Heart right ventricle (tissue), 16 donors: ENCODE measurements around the gene ANO9. TPM values are rescaled to one million over a fixed set of nuclear protein-coding genes. Genes with fewer than 3 reads are reported as not detected.
A peak's percentile ranks its signal among the peaks of the same experiment; 100 is the strongest.

ENCODE experiments used
- ATAC-seq, 8 donors: fragments of 200-7000 bp; cut with Tn5 transposase; one replicate each; pipeline ENCODE4 v1.9.1; 2020; ENCODE audit warnings: mild to moderate bottlenecking in 8 of 8, moderate library complexity in 8 of 8, moderate number of reproducible peaks in 1 of 8
- DNase-seq, 2 donors: peaks; one replicate each; pipeline ENCODE4 v3.0.0-alpha.2; 2020
- H3K27ac ChIP-seq, 10 donors: fragments of 200-600 bp; sonication (generic) in 2 of 10; one replicate each; pipeline versions ENCODE4 v1.5.0 to v1.8.0; 2020 to 2022; ENCODE audit warnings: mild to moderate bottlenecking in 3 of 10
- H3K27me3 ChIP-seq, 7 donors: fragments of 200-600 bp; one replicate each; pipeline ENCODE4 v1.8.0; 2021 to 2022; ENCODE audit warnings: mild to moderate bottlenecking in 2 of 7
- H3K36me3 ChIP-seq, 9 donors: fragments of 200-600 bp; sonication (generic) in 1 of 9; one replicate each; pipeline versions ENCODE4 v1.5.0 to v1.8.0; 2020 to 2022; ENCODE audit warnings: mild to moderate bottlenecking in 2 of 9
- H3K4me1 ChIP-seq, 9 donors: fragments of 200-600 bp; sonication (generic) in 1 of 9; one replicate each; pipeline versions ENCODE4 v1.5.0 to v1.8.0; 2020 to 2022; ENCODE audit warnings: mild to moderate bottlenecking in 4 of 9
- H3K4me3 ChIP-seq, 10 donors: fragments of 200-600 bp; sonication (generic) in 2 of 10; one replicate each; pipeline versions ENCODE4 v1.5.0 to v1.8.0; 2020 to 2022; ENCODE audit warnings: mild to moderate bottlenecking in 7 of 10, moderate library complexity in 2 of 10
- H3K9me3 ChIP-seq, 11 donors: fragments of 200-600 bp in 10 of 11; sonication (generic) in 2 of 11; one replicate each; pipeline versions ENCODE4 v1.5.0 to v1.8.0; 2013 to 2022; ENCODE audit warnings: mild to moderate bottlenecking in 2 of 11, control low read depth in 1 of 11, moderate library complexity in 1 of 11
- CTCF ChIP-seq, 9 donors: fragments of 200-600 bp; sonication (generic) in 2 of 9; IDR thresholded peaks; one replicate each; pipeline versions ENCODE4 v1.5.0 to v1.8.0; 2021 to 2022; ENCODE audit warnings: antibody characterized with exemption in 9 of 9, mild to moderate bottlenecking in 5 of 9, moderate library complexity in 1 of 9
- WGBS, 2 donors: extraction: QIAGEN DNeasy Blood & Tissue Kit; methylation state at CpG; one replicate each; pipeline ENCODE4 v1.1.7; 2013; ENCODE audit warnings: inconsistent platforms in 1 of 2; 5-methylcytosine and 5-hydroxymethylcytosine counted together
- intact Hi-C, 10 donors: fragments of 100-400 bp; cut with DNase I; formaldehyde crosslinking; loops; one replicate each; pipeline versions ENCODE4 v1.11.1 to v1.14.2; 2022
- polyA plus RNA-seq, 2 donors: library from polyadenylated mRNA; stranded (reverse); fragments of 200-250 nt; gene quantifications; one replicate each; pipeline ENCODE4 v1.2.3, GENCODE V29; 2013
- total RNA-seq, 10 donors: library from RNA; stranded (reverse); fragmentation: NEBNext Ultra II Directional in 3 of 10; extraction: Animal tissue kit (Norgen Biotek cat#: 25700) in 3 of 10; gene quantifications; one replicate each; pipeline versions ENCODE4 v1.2.1 to v1.2.4, GENCODE V29; 2021 to 2023
- donor health status: Arrhythmogenic right ventricular cardiomyopathy.
- donor health status: ischemic (EF 13 %, LVEDD 7.1; RV severe dilation, severe dysfunction).
- donor health status: healthy with polysubstance abuse.
- donor health status: DM: no; HTN: yes; CAD: no.
- donor health status: DM: no; HTN: no; CAD: no.
- donor health status: ischemic (EF 25% LVEDD 6.9; RV normal size, moderate dysfunction).
- donor health status: ischemic (EF 25% LVEDD 5.7; RV mildly dilated, moderate dysfunction).
- donor health status: healthy.
- donor health status: DM: yes; HTN: yes; CAD: no.
- donor health status: Ischemic cardiomyopathy.
- donor health status: ischemic (EF 35%, LVEDD 5.7; RV mildly dilated, moderate dysfunction).
- donor health status: nonischemic (EF 11% LVEDD 7.7; RV severe dilation, severe dysfunction).
- donor health status: DM: yes; HTN: yes; CAD: no.
- donor health status: PGD.
- donor health status: ischemic (EF 29% LVEDD 5.4; RV normal size, mild dysfunction).
- donor health status: nonischemic (EF 23%, LVEDD 6.1; RV moderate dilation, normal function).

ANO9 gene
- total and polyA plus RNA-seq, 12 donors: 0.05 to 2.3 (median 0.19) TPM; not detected in 4

GRCh38 chr11:461626-462025 is 19.8 kb upstream of the ANO9 start:
- Histone ChIP-seq H3K4me3 (no peak overlapping the region), H3K4me1 (peaks cover 5 to 27% (median 20%) of the 10 kb centered on the region in 9 donors), H3K9me3 (no peaks in the 10 kb centered on the region), H3K27me3 (no peaks in the 10 kb centered on the region), H3K36me3 (peaks cover 0 to 46% (median 11%) of the 10 kb centered on the region in 9 donors), H3K27ac (peak overlapping the region in 4 of 10 donors; percentile 26 to 81 (median 74))
- ATAC-seq (peak in 3 of 8 donors; percentile 4 to 17 (median 10)), DNase-seq (no peak)
- WGBS, 2 donors: 63 to 73% methylated on average over 9 of the region's 9 CpGs
- intact Hi-C loops: no loop called here
- no peak for TF ChIP-seq CTCF (IDR thresholded peaks at IDR 0.05)

GRCh38 chr11:460331-461199 is 18.8 kb upstream of the ANO9 start:
- WGBS, 2 donors: 47 to 51% methylated on average over 41 of the region's 41 CpGs
- Histone ChIP-seq H3K36me3 (peaks cover 0 to 46% (median 10%) of the 10 kb centered on the region in 9 donors), H3K4me1 (peaks cover 5 to 32% (median 22%) of the 10 kb centered on the region in 9 donors), H3K27ac (peak overlapping the region; percentile 38 to 89 (median 76)), H3K9me3 (no peaks in the 10 kb centered on the region), H3K27me3 (no peaks in the 10 kb centered on the region), H3K4me3 (peak overlapping the region in 9 of 10 donors; percentile 13 to 49 (median 39))
- ATAC-seq (peak; percentile 69 to 84 (median 78)), DNase-seq (peak; percentile 47 to 54)
- no peak for TF ChIP-seq CTCF (IDR thresholded peaks at IDR 0.05)
- intact Hi-C loops: no loop called here

DNA sequence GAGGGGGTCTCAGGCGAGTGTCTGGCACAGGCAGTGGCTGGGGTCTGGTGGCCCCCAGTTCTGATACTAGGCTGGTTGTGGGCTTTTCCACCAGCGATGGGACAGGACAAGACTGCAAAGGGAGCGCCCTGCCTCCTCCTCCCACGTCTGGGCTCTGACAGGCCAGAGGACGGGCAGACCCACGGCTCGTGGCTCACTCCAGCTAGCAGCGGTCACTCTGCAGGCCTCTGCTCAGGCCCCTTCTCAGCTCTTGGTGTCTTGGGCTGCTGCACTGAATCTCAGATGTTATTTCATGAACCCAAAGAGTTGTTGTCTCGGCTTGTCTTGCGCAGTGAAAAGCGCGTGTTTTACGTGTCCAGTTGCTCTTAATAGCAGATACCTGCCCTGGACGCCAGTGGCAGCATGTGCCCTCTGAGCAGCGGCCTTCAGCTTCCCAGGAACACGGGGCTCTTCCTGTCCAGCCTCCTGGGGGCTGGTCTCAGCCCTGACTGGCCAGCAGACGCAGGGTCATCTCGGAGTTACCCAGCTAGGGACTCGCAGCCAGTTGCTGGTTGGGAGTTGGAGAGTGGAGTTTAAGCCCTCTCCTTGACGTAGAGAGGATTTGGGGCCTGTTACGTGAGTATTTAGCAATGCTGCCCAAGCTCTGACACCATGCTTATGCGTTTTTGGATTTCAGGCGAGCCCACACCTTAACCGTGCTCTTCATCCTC is 17.9 kb upstream of the ANO9 start:
- intact Hi-C loops: loop anchor here in 1 of 10 donors (10.0 kb wide), 1 partner anchor 45 kb away; the partner anchor contains the start of gene RNH1
- WGBS, 2 donors: 84 to 91% methylated on average over 24 of the region's 24 CpGs
- Histone ChIP-seq H3K36me3 (peaks cover 0 to 41% (median 7%) of the 10 kb centered on the region in 9 donors), H3K27ac (peak overlapping the region; percentile 38 to 89 (median 76)), H3K27me3 (no peaks in the 10 kb centered on the region), H3K4me1 (peaks cover 8 to 39% (median 25%) of the 10 kb centered on the region in 9 donors), H3K9me3 (no peaks in the 10 kb centered on the region), H3K4me3 (peak overlapping the region in 8 of 10 donors; percentile 27 to 49 (median 40))
- ATAC-seq: peak in 4 of 8 donors; percentile 3 to 28 (median 8)
- no peak for TF ChIP-seq CTCF (IDR thresholded peaks at IDR 0.05)
- DNase-seq: no peak

GRCh38 chr11:457111-457760 is 15.4 kb upstream of the ANO9 start:
- peaks cover 0 to 50% (median 4%) of the 10 kb centered on the region in 9 donors for H3K36me3 ChIP-seq
- ATAC-seq (no peak), DNase-seq (no peak)
- no peaks in the 10 kb centered on the region for H3K27me3 ChIP-seq
- no peak overlapping the region for H3K4me3 ChIP-seq
- no peaks in the 10 kb centered on the region for H3K9me3 ChIP-seq
- no peak for TF ChIP-seq CTCF (IDR thresholded peaks at IDR 0.05)
- intact Hi-C loops: loop anchor here in 1 of 10 donors (10.0 kb wide), 1 partner anchor 48 kb away; the partner anchor contains the start of gene RNH1
- H3K27ac ChIP-seq: no peak overlapping the region
- WGBS, 2 donors: 75 to 76% methylated on average over 23 of the region's 23 CpGs
- H3K4me1 ChIP-seq: peaks cover 8 to 43% (median 25%) of the 10 kb centered on the region in 9 donors
